Ovary (tissue), 9 donors: Measurements from ENCODE around the gene ITPR2. TPM values are rescaled to one million over a fixed set of nuclear protein-coding genes. Genes with fewer than 3 reads are reported as not detected.

ENCODE experiments used
- DNase-seq, 5 donors: peaks; one replicate each; pipeline ENCODE4 v3.0.0-alpha.2; 2019 to 2020
- H3K27ac ChIP-seq, 2 donors: fragments of 200-600 bp; one replicate each; pipeline versions ENCODE4 v1.5.1 to v1.8.0; 2019 to 2022
- H3K27me3 ChIP-seq: fragments of 200-600 bp; one replicate; pipeline ENCODE4 v1.8.0; 2022
- H3K36me3 ChIP-seq: fragments of 200-600 bp; sonication (generic); one replicate; pipeline ENCODE4 v1.5.1; 2019
- H3K4me1 ChIP-seq: one replicate; pipeline ENCODE4 v1.8.1; 2013; ENCODE audit warnings: mild to moderate bottlenecking, moderate library complexity; ENCODE audit not compliant: insufficient read depth
- H3K4me3 ChIP-seq: fragments of 200-600 bp; sonication (generic); one replicate; pipeline ENCODE4 v1.5.1; 2017
- H3K9me3 ChIP-seq, 2 donors: fragments of 200-600 bp in 1 of 2; sonication (generic) in 1 of 2; one replicate each; pipeline versions ENCODE4 v1.5.1 to v1.8.1; 2013 to 2019; ENCODE audit warnings: mild to moderate bottlenecking in 1 of 2, moderate library complexity in 1 of 2
- CTCF ChIP-seq, 3 donors: fragments of 450-650 bp in 2 of 3; fragments of 200-600 bp in 1 of 3; IDR thresholded peaks; one replicate each; pipeline versions ENCODE4 v1.5.1 to v1.8.0; 2016 to 2022; ENCODE audit warnings: antibody characterized with exemption in 3 of 3, mild to moderate bottlenecking in 1 of 3
- EP300 ChIP-seq: sonication (generic); formaldehyde crosslinking; IDR thresholded peaks from one replicate; pipeline ENCODE4 v1.6.1; 2017; ENCODE audit warnings: antibody characterized with exemption
- POLR2A ChIP-seq: fragments of 450-650 bp; IDR thresholded peaks from one replicate; pipeline ENCODE4 v1.6.1; 2017; ENCODE audit warnings: antibody characterized with exemption, mild to moderate bottlenecking, moderate library complexity
- WGBS, 3 donors: extraction: QIAGEN DNeasy Blood & Tissue Kit in 1 of 3; methylation state at CpG; one replicate each; pipeline versions ENCODE4 v1.1.5 to v1.1.7; 2013 to 2017; 5-methylcytosine and 5-hydroxymethylcytosine counted together
- intact Hi-C, 4 donors: fragments of 100-400 bp; cut with DNase I; formaldehyde crosslinking; loops; one replicate each; pipeline versions ENCODE4 v1.11.0 to v1.15.1; 2022 to 2023
- polyA plus RNA-seq, 2 donors: library from polyadenylated mRNA; stranded (reverse); fragments of 200-250 nt in 1 of 2; fragments of 350-450 nt in 1 of 2; fragmentation: Illumina TruSeq in 1 of 2; extraction: RNeasy Lipid Tissue Mini Kit (QIAGEN cat#74804) in 1 of 2; gene quantifications; one replicate each; pipeline ENCODE4 v1.2.3, GENCODE V29; 2013 to 2014
- total RNA-seq, 7 donors: library from RNA; depleted of rRNA in 2 of 7; stranded (reverse); fragments of >200 nt in 2 of 7; fragmentation: NEBNext Ultra II Directional in 3 of 7; extraction: Animal tissue kit (Norgen Biotek cat#: 25700) in 3 of 7; gene quantifications; one replicate each; pipeline versions ENCODE4 v1.1.0 to v1.2.4, GENCODE V29; 2016 to 2023
- donor health status: DM: no; HTN: no; CAD: no; lungs with moderate emphysema.
- donor health status: DM: no; HTN: no; CAD: no.
- donor health status: Bipolar disorder and iron deficiency.
- donor health status: DM: yes; HTN: yes; CAD: no.
- donor health status: DM: no; HTN: no; CAD: no.
- donor health status: DM: yes; HTN: yes; CAD: no.

Gene ITPR2
- total and polyA plus RNA-seq, 9 donors: 5.9 to 51.1 (median 32.9) TPM

- Histone ChIP-seq H3K36me3 (no peaks in the 10 kb centered on the region), H3K9me3 (no peaks in the 10 kb centered on the region), H3K4me1 (peaks cover 3% of the 10 kb centered on the region), H3K4me3 (no peak overlapping the region), H3K27me3 (no peaks in the 10 kb centered on the region), H3K27ac (no peak overlapping the region)
- TF ChIP-seq CTCF (IDR thresholded peaks at IDR 0.05) (no peak), EP300 (no peak), POLR2A (no peak)
- DNase-seq: peak in 1 of 5 donors; percentile 39
- WGBS, 3 donors: 42 to 60% (median 55%) methylated on average over 4 of the region's 4 CpGs
- intact Hi-C loops: no loop called here
Measured at GRCh38 chr12:26369588-26369987, 463.4 kb downstream of the ITPR2 start.

- no peak overlapping the region for H3K27ac ChIP-seq
- H3K9me3 ChIP-seq: no peaks in the 10 kb centered on the region
- TF ChIP-seq CTCF (IDR thresholded peaks at IDR 0.05) (no peak), EP300 (no peak), POLR2A (no peak)
- no peaks in the 10 kb centered on the region for H3K27me3 ChIP-seq
- peaks cover 5% of the 10 kb centered on the region for H3K4me1 ChIP-seq
- 35 to 53% (median 38%) methylated on average over 1 of the region's 1 CpG for WGBS, 3 donors
- no peak for DNase-seq
- H3K36me3 ChIP-seq: no peaks in the 10 kb centered on the region
- intact Hi-C loops: no loop called here
- H3K4me3 ChIP-seq: no peak overlapping the region
Measured at GRCh38 chr12:26367991-26368730, 464.8 kb downstream of the ITPR2 start.

- peaks cover 3% of the 10 kb centered on the region for H3K4me1 ChIP-seq
- WGBS, 3 donors: 92 to 95% (median 94%) methylated on average over 1 of the region's 1 CpG
- H3K27ac ChIP-seq: no peak overlapping the region
- TF ChIP-seq CTCF (IDR thresholded peaks at IDR 0.05) (no peak), EP300 (no peak)
- H3K4me3 ChIP-seq: no peak overlapping the region
- intact Hi-C loops: no loop called here
- H3K9me3 ChIP-seq: no peaks in the 10 kb centered on the region
- H3K27me3 ChIP-seq: no peaks in the 10 kb centered on the region
- no peak for DNase-seq
- no peaks in the 10 kb centered on the region for H3K36me3 ChIP-seq
Measured at GRCh38 chr12:26361964-26362363, 471.0 kb downstream of the ITPR2 start.

- Histone ChIP-seq H3K27ac (no peak overlapping the region), H3K9me3 (no peaks in the 10 kb centered on the region), H3K4me1 (peaks cover 3% of the 10 kb centered on the region), H3K36me3 (no peaks in the 10 kb centered on the region), H3K27me3 (no peaks in the 10 kb centered on the region), H3K4me3 (no peak overlapping the region)
- intact Hi-C loops: no loop called here
- WGBS, 3 donors: 71 to 83% (median 72%) methylated on average over 10 of the region's 10 CpGs
- TF ChIP-seq EP300: no peak
- no peak for TF ChIP-seq CTCF (IDR thresholded peaks at IDR 0.05)
- TF ChIP-seq POLR2A: no peak
- no peak for DNase-seq
Measured at GRCh38 chr12:26360062-26360461, 472.9 kb downstream of the ITPR2 start.
